LHCN-M2 (cell line): Measurements from ENCODE around the gene SRXN1. TPM values are rescaled to one million over a fixed set of nuclear protein-coding genes. Genes with fewer than 3 reads are reported as not detected.

Experiments used
- DNase-seq: peaks from one replicate; pipeline ENCODE4 v3.0.0-alpha.2; 2012; ENCODE audit warnings: low read depth
- total RNA-seq: library from RNA; depleted of rRNA; stranded (reverse); fragments of >200 nt; gene quantifications from 2 replicates; pipeline ENCODE4 v1.2.3, GENCODE V29; 2014

Gene SRXN1
- total RNA-seq, 1 experiment from 2014 or later = 57.6 TPM

GRCh38 chr20:675453-676314 is 22.7 kb upstream of the SRXN1 start, which contains the start of gene SCRT2:
Gene SCRT2 (minus strand): TSS chr20:675802. CDS start chr20:675601, 201 bp downstream.
- peak; percentile 46 for DNase-seq

- DNase-seq = no peak
Measured at GRCh38 chr20:675033-675452, 22.0 kb upstream of the SRXN1 start.

GRCh38 chr20:673603-674001 is 20.6 kb upstream of the SRXN1 start:
- no peak for DNase-seq

- no peak for DNase-seq
Measured at GRCh38 chr20:672963-673602, 20.1 kb upstream of the SRXN1 start.

GRCh38 chr20:671252-672030 is 18.4 kb upstream of the SRXN1 start:
- no peak for DNase-seq

- no peak for DNase-seq
Measured at GRCh38 chr20:669573-669972, 16.6 kb upstream of the SRXN1 start.

- no peak for DNase-seq
Measured at GRCh38 chr20:668638-669037, 15.6 kb upstream of the SRXN1 start.

- DNase-seq = no peak
Measured at GRCh38 chr20:668050-668449, 15.1 kb upstream of the SRXN1 start.

- DNase-seq = peak; percentile 18
Measured at GRCh38 chr20:667351-668034, 14.5 kb upstream of the SRXN1 start.

GRCh38 chr20:666877-667276 is 13.9 kb upstream of the SRXN1 start:
- no peak for DNase-seq

GRCh38 chr20:665276-665675 is 12.3 kb upstream of the SRXN1 start:
- DNase-seq = no peak

GRCh38 chr20:664576-664975 is 11.6 kb upstream of the SRXN1 start:
- no peak for DNase-seq

GRCh38 chr20:664151-664550 is 11.2 kb upstream of the SRXN1 start:
- no peak for DNase-seq

- no peak for DNase-seq
Measured at GRCh38 chr20:663315-664090, 10.5 kb upstream of the SRXN1 start.

- no peak for DNase-seq
Measured at GRCh38 chr20:662277-663192, 9.5 kb upstream of the SRXN1 start.

GRCh38 chr20:661474-662270 is 8.7 kb upstream of the SRXN1 start:
- DNase-seq = no peak

- no peak for DNase-seq
Measured at GRCh38 chr20:658731-659291, 5.8 kb upstream of the SRXN1 start.

GRCh38 chr20:658202-658601 is 5.2 kb upstream of the SRXN1 start:
- DNase-seq = no peak
